K562 (cell line): ENCODE data around the gene COX10. TPM values are rescaled to one million over a fixed set of nuclear protein-coding genes. Genes with fewer than 3 reads are reported as not detected.

Experiments used
- ATAC-seq: fragments of 200-7000 bp; cut with Tn5 transposase; 3 replicates; pipeline ENCODE4 v1.9.1; 2020; ENCODE audit warnings: moderate library complexity
- BruUV-seq: library from RNA; stranded (reverse); fragments of 400-500 nt; replicated peaks from 2 replicates; lab custom pipeline; 2021; lab: Mats Ljungman, UMichigan
- CTCF ChIA-PET: fragments of 300-600 bp; formaldehyde crosslinking; extraction: SDS; loops from one replicate; lab custom pipeline; 2021; ENCODE audit warnings: low intra/inter-chr PET ratio; lab: Yijun Ruan, JAX
- POLR2A ChIA-PET: fragments of 300-600, 350-650 bp; sonication (Branson Sonifier 250); formaldehyde crosslinking; extraction: SDS; loops from one replicate; lab custom pipeline; 2021; ENCODE audit warnings: antibody characterized with exemption, inconsistent platforms; lab: Yijun Ruan, JAX
- DNase-seq, 4 experiments: peaks; one replicate each; pipeline versions ENCODE4 v3.0.0 to v3.0.0-alpha.2; 2011 to 2018; ENCODE audit warnings: low spot score in 3 of 4, mixed read lengths in 3 of 4; ENCODE audit errors: extremely low read depth in 1 of 4
- FAIRE-seq: peaks from 2 replicates; lab custom pipeline; 2011; peaks lifted over from hg19 to GRCh38; lab: Jason Lieb, UNC
- H2AFZ ChIP-seq: 2 replicates; pipeline ENCODE4 v1.6.0; 2011; ENCODE audit warnings: low read depth, low read length, control low read depth, inconsistent platforms
- H3K27ac ChIP-seq: fragments of 200-600 bp; 3 replicates; pipeline ENCODE4 v1.8.0; 2011; ENCODE audit warnings: low read depth, mild to moderate bottlenecking, control low read depth, inconsistent platforms, low read length, moderate library complexity, mixed read lengths; ENCODE audit errors: extremely low read depth
- H3K27me3 ChIP-seq, 2 experiments: fragments of 300-600 bp in 1 of 2; 2 replicates in 1 of 2; 3 replicates in 1 of 2; pipeline versions ENCODE4 v1.6.0 to v1.8.0; 2011; ENCODE audit warnings: inconsistent platforms in 2 of 2, low read length in 2 of 2, mild to moderate bottlenecking in 1 of 2, mixed read lengths in 1 of 2, moderate library complexity in 1 of 2; ENCODE audit not compliant: control insufficient read depth in 2 of 2, insufficient read depth in 2 of 2
- H3K36me3 ChIP-seq: fragments of 300-600 bp; 3 replicates; pipeline ENCODE4 v1.8.0; 2011; ENCODE audit warnings: mild to moderate bottlenecking, low read length, inconsistent platforms; ENCODE audit not compliant: control insufficient read depth, insufficient read depth
- H3K4me1 ChIP-seq, 2 experiments: fragments of 200-600 bp in 1 of 2; replicated peaks in 1 of 2; 2 replicates in 1 of 2; 3 replicates in 1 of 2; pipeline versions ENCODE4 v1.5.1 to v1.8.0; 2011; ENCODE audit warnings: inconsistent platforms in 2 of 2, low read length in 2 of 2, mild to moderate bottlenecking in 1 of 2, mixed read lengths in 1 of 2, moderate library complexity in 1 of 2; ENCODE audit not compliant: control insufficient read depth in 2 of 2, insufficient read depth in 2 of 2
- H3K4me2 ChIP-seq: 2 replicates; pipeline ENCODE4 v1.6.1; 2011; ENCODE audit warnings: low read length, control low read depth, inconsistent platforms, mixed read lengths; ENCODE audit not compliant: insufficient read depth
- H3K4me3 ChIP-seq: fragments of 200-600 bp; sonication (generic), shearing (Covaris generic); 2 replicates; pipeline ENCODE4 v1.5.1; 2016; ENCODE audit warnings: control low read depth, inconsistent platforms
- H3K79me2 ChIP-seq: fragments of 200-600 bp; 3 replicates; pipeline ENCODE4 v1.8.0; 2011; ENCODE audit warnings: low read length, inconsistent platforms; ENCODE audit not compliant: control insufficient read depth, insufficient read depth
- H3K9ac ChIP-seq, 2 experiments: 2 replicates each; pipeline versions ENCODE4 v1.6.0 to v1.6.1; 2011; ENCODE audit warnings: low read depth in 2 of 2, low read length in 2 of 2, control low read depth in 1 of 2, inconsistent platforms in 1 of 2, mild to moderate bottlenecking in 1 of 2, mixed read lengths in 1 of 2; ENCODE audit not compliant: insufficient read depth in 1 of 2
- H3K9me1 ChIP-seq: one replicate; pipeline ENCODE4 v1.6.0; 2011; ENCODE audit warnings: inconsistent platforms, mild to moderate bottlenecking, low read length, moderate library complexity; ENCODE audit not compliant: control insufficient read depth, insufficient read depth
- H3K9me3 ChIP-seq: replicated peaks from 2 replicates; pipeline ENCODE4 v1.5.1; 2011; ENCODE audit warnings: low read depth, low read length, inconsistent platforms; ENCODE audit not compliant: control insufficient read depth, insufficient read depth
- H4K20me1 ChIP-seq: replicated peaks from 2 replicates; pipeline ENCODE4 v1.6.1; 2011; ENCODE audit warnings: low read length, inconsistent platforms, mixed read lengths; ENCODE audit not compliant: control insufficient read depth, insufficient read depth
- ARID2 ChIP-seq: fragments of 450-650 bp; IDR thresholded peaks from 2 replicates; pipeline ENCODE4 v1.6.1; 2017; ENCODE audit warnings: antibody characterized with exemption, mild to moderate bottlenecking
- BDP1 ChIP-seq: IDR thresholded peaks from 3 replicates; pipeline ENCODE4 v1.6.1; 2011; ENCODE audit not compliant: insufficient read length, insufficient read depth
- CEBPG ChIP-seq, 3 experiments: fragments of 200-800 bp in 1 of 3; sonication (Bioruptor generic) in 1 of 3; sonication (generic) in 1 of 3; formaldehyde crosslinking in 1 of 3; IDR thresholded peaks in 2 of 3; conservative IDR thresholded peaks in 1 of 3; 2 replicates each; pipeline versions ENCODE4 v1.6.1 to v1.8.0; 2016 to 2022; ENCODE audit warnings: missing compliant biosample characterization in 2 of 3, missing genetic modification characterization in 2 of 3, mild to moderate bottlenecking in 1 of 3, missing genetic modification reagents in 1 of 3
- ESRRA ChIP-seq: fragments of 450-650 bp; IDR thresholded peaks from 2 replicates; pipeline ENCODE4 v1.6.1; 2014; ENCODE audit warnings: low read depth, mild to moderate bottlenecking, moderate library complexity, borderline replicate concordance
- ID3 ChIP-seq, 2 experiments: fragments of 250-450 bp in 1 of 2; fragments of 450-650 bp in 1 of 2; sonication (Bioruptor Pico) in 1 of 2; IDR thresholded peaks; 2 replicates each; pipeline versions ENCODE4 v1.6.1 to v1.8.0; 2016 to 2021; ENCODE audit warnings: mild to moderate bottlenecking in 2 of 2, moderate library complexity in 2 of 2, missing compliant biosample characterization in 1 of 2, missing genetic modification characterization in 1 of 2
- MAFF ChIP-seq: IDR thresholded peaks from 2 replicates; pipeline ENCODE4 v1.6.1; 2012; ENCODE audit warnings: low read length, improper control_type of control experiment
- MAFG ChIP-seq: fragments of 450-650 bp; conservative IDR thresholded peaks from 2 replicates; pipeline ENCODE4 v1.6.1; 2016; ENCODE audit warnings: missing genetic modification characterization, missing compliant biosample characterization
- MAX ChIP-seq: sonication (generic); formaldehyde crosslinking; IDR thresholded peaks from 2 replicates; pipeline ENCODE4 v1.9.0; 2022; ENCODE audit warnings: mild to moderate bottlenecking, missing genetic modification reagents
- MEIS2 ChIP-seq: fragments of 450-650 bp; IDR thresholded peaks from 2 replicates; pipeline ENCODE4 v1.6.1; 2014; ENCODE audit warnings: mild to moderate bottlenecking; ENCODE audit not compliant: partially characterized antibody
- NFXL1 ChIP-seq: fragments of 450-650 bp; formaldehyde crosslinking; IDR thresholded peaks from 2 replicates; pipeline ENCODE4 v1.4.0; 2021; ENCODE audit warnings: mild to moderate bottlenecking
- SRSF3 ChIP-seq: fragments of 200-400 bp; formaldehyde crosslinking; IDR thresholded peaks from 2 replicates; pipeline ENCODE4 v1.6.1; 2016; ENCODE audit warnings: mild to moderate bottlenecking, low read length, moderate library complexity; ENCODE audit not compliant: insufficient read depth
- THAP7 ChIP-seq: fragments of 250-450 bp; sonication (Bioruptor Pico); IDR thresholded peaks from 2 replicates; pipeline ENCODE4 v1.5.0; 2021
- ZBTB2 ChIP-seq: fragments of 450-650 bp; IDR thresholded peaks from 2 replicates; pipeline ENCODE4 v1.6.1; 2016; ENCODE audit warnings: antibody characterized with exemption
- ZNF263 ChIP-seq: sonication (generic); formaldehyde crosslinking; IDR thresholded peaks from 2 replicates; pipeline ENCODE4 v1.8.0; 2022; ENCODE audit warnings: mild to moderate bottlenecking, missing genetic modification reagents, borderline replicate concordance
- ZNF449 ChIP-seq: fragments of 250-450 bp; sonication (Bioruptor Pico); IDR thresholded peaks from 2 replicates; pipeline ENCODE4 v1.8.0; 2022; ENCODE audit warnings: moderate library complexity, mild to moderate bottlenecking, inconsistent platforms
- ZNF551 ChIP-seq: fragments of 250-450 bp; sonication (Bioruptor Pico); IDR thresholded peaks from 2 replicates; pipeline ENCODE4 v1.5.0; 2021; ENCODE audit warnings: mild to moderate bottlenecking, moderate library complexity
- ZSCAN32 ChIP-seq: fragments of 450-650 bp; formaldehyde crosslinking; IDR thresholded peaks from 2 replicates; pipeline ENCODE4 v1.4.0; 2020; ENCODE audit warnings: mild to moderate bottlenecking, moderate library complexity
- WGBS: fragments of 100-300 bp; shearing (Covaris generic); methylation state at CpG from one replicate; pipeline ENCODE4 v1.1.6; 2016; ENCODE audit warnings: low coverage, mixed read lengths; ENCODE audit not compliant: insufficient coverage; ENCODE audit errors: missing lambda C conversion rate; 5-methylcytosine and 5-hydroxymethylcytosine counted together
- in situ Hi-C: fragments of 300-500 bp; cut with MboI; formaldehyde crosslinking; loops from 4 replicates; pipeline ENCODE4 v1.15.0; 2018; ENCODE audit warnings: inconsistent platforms, mixed read lengths
- intact Hi-C: fragments of 100-400 bp; cut with micrococcal nuclease; formaldehyde crosslinking; loops from 2 replicates; pipeline ENCODE4 v1.14.2; 2022
- polyA plus RNA-seq, 8 experiments: library from polyadenylated mRNA; depleted of rRNA in 4 of 8; stranded (reverse) in 5 of 8; unstranded in 3 of 8; fragments of >200 nt; fragmentation: Nextera tagmentation in 2 of 8; fragmentation: Illumina TruSeq in 1 of 8; extraction: Ambion mirVana in 2 of 8; extraction: Trizol in 1 of 8; gene quantifications; 2 replicates each; pipeline versions ENCODE4 v1.2.1 to v1.2.3, GENCODE V29; 2011 to 2014; ENCODE audit warnings: inconsistent platforms in 1 of 8, missing spikeins in 1 of 8
- total RNA-seq, 7 experiments: library from RNA; depleted of rRNA in 6 of 7; stranded (reverse); fragments of >200 nt in 6 of 7; fragmentation: Illumina TruSeq in 2 of 7; extraction: Trizol in 2 of 7; gene quantifications; 2 replicates each; pipeline versions ENCODE4 v1.2.1 to v1.2.3, GENCODE V29; 2011 to 2021; ENCODE audit warnings: low replicate concordance in 1 of 7

Gene COX10
- total and polyA plus RNA-seq, 9 of the 15 experiments (the other 6 are each of a cell fraction or from before 2014, with no cell fraction given), result 10.3 to 26.4 (median 17.8) TPM

- no peak for TF ChIP-seq CEBPG (CRISPR knock-in tag; IDR thresholded peaks at IDR 0.05)
- no peak for TF ChIP-seq CEBPG (tag; conservative IDR thresholded peaks at IDR 0.05 in 1 of 2, IDR thresholded peaks at IDR 0.05 in 1 of 2)
- TF ChIP-seq NFXL1 (CRISPR knock-in tag), result no peak
- TF ChIP-seq, all 486 proteins: peak for 0
These were observed 36.1 kb upstream of the COX10 start (continued) for GRCh38 chr17:14033166-14033565.

- FAIRE-seq (no peak), DNase-seq (peak in 1 of 4 experiments; percentile 11), ATAC-seq (no peak)
- H3K79me2 ChIP-seq, result no peaks in the 10 kb centered on the region
- no peak overlapping the region for H2AFZ ChIP-seq
- no peak overlapping the region for H3K9ac ChIP-seq
- no peaks in the 10 kb centered on the region for H3K9me3 ChIP-seq
- ChIA-PET CTCF (no interaction called here), POLR2A (interaction anchor here (0.7 kb wide), 2 partner anchors 23 to 222 kb away, joined by 3 to 4 read pairs; no protein-coding TSS in a partner anchor)
- no peaks in the 10 kb centered on the region for H4K20me1 ChIP-seq
- H3K4me2 ChIP-seq, result no peak overlapping the region
- 36% methylated on average over 1 of the region's 1 CpG for WGBS
- intact Hi-C loops (no loop called here), in situ Hi-C loops (no loop called here)
- no peak overlapping the region for H3K27ac ChIP-seq
- H3K9me1 ChIP-seq, result no peaks in the 10 kb centered on the region
- no peak overlapping the region for H3K4me3 ChIP-seq
- no TSS peak for BruUV-seq
- H3K4me1 ChIP-seq, result no peaks in the 10 kb centered on the region; a peak in 2 of 5 replicates
- H3K36me3 ChIP-seq, result peaks cover 13% of the 10 kb centered on the region
- H3K27me3 ChIP-seq, result no peaks in the 10 kb centered on the region
- TF ChIP-seq ESRRA, result no peak
- TF ChIP-seq ZNF263 (CRISPR knock-in tag), result no peak
- TF ChIP-seq ZNF449 (CRISPR knock-in tag), result no peak
- TF ChIP-seq MAX (CRISPR knock-in tag), result no peak
- no peak for TF ChIP-seq ARID2
- TF ChIP-seq SRSF3, result no peak
- TF ChIP-seq MAFF, result no peak
- TF ChIP-seq ZNF551, result no peak
- TF ChIP-seq THAP7, result no peak
- TF ChIP-seq MAFG (tag), result no peak
- no peak for TF ChIP-seq ZSCAN32 (CRISPR knock-in tag)
- TF ChIP-seq MEIS2, result no peak
- no peak for TF ChIP-seq BDP1
- TF ChIP-seq ID3 (CRISPR knock-in tag; IDR thresholded peaks at IDR 0.05), result no peak
- TF ChIP-seq ID3 (tag; IDR thresholded peaks at IDR 0.05), result no peak
- no peak for TF ChIP-seq ZBTB2
These were observed 31.9 kb upstream of the COX10 start for GRCh38 chr17:14037453-14037852.
